Fibroblast of lung (primary cell): ENCODE data around the gene EFCAB8. TPM values are rescaled to one million over a fixed set of nuclear protein-coding genes. Genes with fewer than 3 reads are reported as not detected.

Source experiments
- DNase-seq, 2 donors: peaks; one replicate each; pipeline versions ENCODE4 v3.0.0 to v3.0.0-alpha.2; 2010; ENCODE audit warnings: low read depth in 2 of 2
- H2AFZ ChIP-seq: 2 replicates; pipeline ENCODE4 v1.5.1; 2012; ENCODE audit warnings: low read length, control low read depth, inconsistent platforms
- H3K27ac ChIP-seq: 2 replicates; pipeline ENCODE4 v1.5.1; 2011; ENCODE audit warnings: low read length, control low read depth; ENCODE audit not compliant: insufficient read depth
- H3K27me3 ChIP-seq: 2 replicates; pipeline ENCODE4 v1.5.1; 2011; ENCODE audit warnings: mild to moderate bottlenecking, low read length; ENCODE audit not compliant: control insufficient read depth, insufficient read depth
- H3K36me3 ChIP-seq: 2 replicates; pipeline ENCODE4 v1.5.1; 2011; ENCODE audit warnings: low read length; ENCODE audit not compliant: control insufficient read depth, insufficient read depth
- H3K4me1 ChIP-seq: 2 replicates; pipeline ENCODE4 v1.5.1; 2011; ENCODE audit warnings: low read length; ENCODE audit not compliant: control insufficient read depth, insufficient read depth; ENCODE audit errors: extremely low read depth
- H3K4me2 ChIP-seq: 2 replicates; pipeline ENCODE4 v1.5.1; 2011; ENCODE audit warnings: low read length, control low read depth; ENCODE audit not compliant: insufficient read depth; ENCODE audit errors: extremely low read depth
- H3K4me3 ChIP-seq, 4 experiments: fragments of 200-600 bp in 1 of 4; sonication (generic) in 1 of 4; replicated peaks in 1 of 4; 2 replicates each; pipeline ENCODE4 v1.5.1; 2011 to 2016; ENCODE audit warnings: low read length in 4 of 4, low read depth in 3 of 4, mild to moderate bottlenecking in 3 of 4, control low read depth in 2 of 4, inconsistent platforms in 1 of 4, mixed read lengths in 1 of 4; ENCODE audit not compliant: insufficient read depth in 1 of 4; ENCODE audit errors: control extremely low read depth in 1 of 4
- H3K79me2 ChIP-seq: 2 replicates; pipeline ENCODE4 v1.5.1; 2012; ENCODE audit warnings: mild to moderate bottlenecking, low read length, inconsistent platforms; ENCODE audit not compliant: control insufficient read depth, insufficient read depth
- H3K9ac ChIP-seq: 2 replicates; pipeline ENCODE4 v1.5.1; 2011; ENCODE audit warnings: mild to moderate bottlenecking, low read length, control low read depth; ENCODE audit not compliant: insufficient read depth
- H3K9me3 ChIP-seq: 2 replicates; pipeline ENCODE4 v1.5.1; 2012; ENCODE audit warnings: low read depth, low read length; ENCODE audit not compliant: control insufficient read depth, insufficient read depth
- H4K20me1 ChIP-seq: 2 replicates; pipeline ENCODE4 v1.5.1; 2011; ENCODE audit warnings: low read length; ENCODE audit not compliant: control insufficient read depth, insufficient read depth; ENCODE audit errors: extremely low read depth
- EZH2 ChIP-seq: IDR thresholded peaks from 2 replicates; pipeline ENCODE4 v1.5.1; 2012; ENCODE audit warnings: low read length, control low read depth, mild to moderate bottlenecking; ENCODE audit errors: missing control alignments
- polyA plus RNA-seq, 2 donors: library from polyadenylated mRNA; depleted of rRNA in 1 of 2; stranded (reverse) in 1 of 2; unstranded in 1 of 2; fragments of >200 nt; gene quantifications; 2 replicates each; pipeline ENCODE4 v1.2.1, GENCODE V29; 2011 to 2012; ENCODE audit warnings: missing spikeins in 1 of 2
- total RNA-seq: library from RNA; depleted of rRNA; stranded (reverse); fragments of >200 nt; gene quantifications from 2 replicates; pipeline ENCODE4 v1.2.1, GENCODE V29; 2014
- TF ChIP-seq, protein P1 (sequence below), 2 donors: IDR thresholded peaks in 1 of 2; conservative IDR thresholded peaks in 1 of 2; 1 replicate in 1 of 2; 2 replicates in 1 of 2; pipeline ENCODE4 v1.5.1; 2011 to 2012; ENCODE audit warnings: low read length in 2 of 2, control low read depth in 1 of 2, inconsistent platforms in 1 of 2, low read depth in 1 of 2, mild to moderate bottlenecking in 1 of 2

Gene EFCAB8
- total and polyA plus RNA-seq, 2 donors (not counting 1 experiment from before 2014, with no cell fraction given), result under 0.01 TPM; not detected in 1

GRCh38 chr20:32885185-32885584, 26.5 kb downstream of the EFCAB8 start:
- Histone ChIP-seq H3K27me3 (no peaks in the 10 kb centered on the region), H3K79me2 (no peaks in the 10 kb centered on the region), H3K4me1 (no peaks in the 10 kb centered on the region), H3K4me3 (no peak overlapping the region), H3K36me3 (no peaks in the 10 kb centered on the region), H4K20me1 (no peaks in the 10 kb centered on the region), H2AFZ (no peak overlapping the region), H3K27ac (no peak overlapping the region), H3K9ac (no peak overlapping the region), H3K9me3 (no peaks in the 10 kb centered on the region), H3K4me2 (no peak overlapping the region)
- DNase-seq, result no peak
- TF ChIP-seq EZH2, result no peak
- TF ChIP-seq, protein P1, sequence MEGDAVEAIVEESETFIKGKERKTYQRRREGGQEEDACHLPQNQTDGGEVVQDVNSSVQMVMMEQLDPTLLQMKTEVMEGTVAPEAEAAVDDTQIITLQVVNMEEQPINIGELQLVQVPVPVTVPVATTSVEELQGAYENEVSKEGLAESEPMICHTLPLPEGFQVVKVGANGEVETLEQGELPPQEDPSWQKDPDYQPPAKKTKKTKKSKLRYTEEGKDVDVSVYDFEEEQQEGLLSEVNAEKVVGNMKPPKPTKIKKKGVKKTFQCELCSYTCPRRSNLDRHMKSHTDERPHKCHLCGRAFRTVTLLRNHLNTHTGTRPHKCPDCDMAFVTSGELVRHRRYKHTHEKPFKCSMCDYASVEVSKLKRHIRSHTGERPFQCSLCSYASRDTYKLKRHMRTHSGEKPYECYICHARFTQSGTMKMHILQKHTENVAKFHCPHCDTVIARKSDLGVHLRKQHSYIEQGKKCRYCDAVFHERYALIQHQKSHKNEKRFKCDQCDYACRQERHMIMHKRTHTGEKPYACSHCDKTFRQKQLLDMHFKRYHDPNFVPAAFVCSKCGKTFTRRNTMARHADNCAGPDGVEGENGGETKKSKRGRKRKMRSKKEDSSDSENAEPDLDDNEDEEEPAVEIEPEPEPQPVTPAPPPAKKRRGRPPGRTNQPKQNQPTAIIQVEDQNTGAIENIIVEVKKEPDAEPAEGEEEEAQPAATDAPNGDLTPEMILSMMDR (conservative IDR thresholded peaks at IDR 0.05 in 1 of 2, IDR thresholded peaks at IDR 0.05 in 1 of 2; ENCODE audit: low read depth in 1 of 2, low read length in 2 of 2), result no peak

DNA sequence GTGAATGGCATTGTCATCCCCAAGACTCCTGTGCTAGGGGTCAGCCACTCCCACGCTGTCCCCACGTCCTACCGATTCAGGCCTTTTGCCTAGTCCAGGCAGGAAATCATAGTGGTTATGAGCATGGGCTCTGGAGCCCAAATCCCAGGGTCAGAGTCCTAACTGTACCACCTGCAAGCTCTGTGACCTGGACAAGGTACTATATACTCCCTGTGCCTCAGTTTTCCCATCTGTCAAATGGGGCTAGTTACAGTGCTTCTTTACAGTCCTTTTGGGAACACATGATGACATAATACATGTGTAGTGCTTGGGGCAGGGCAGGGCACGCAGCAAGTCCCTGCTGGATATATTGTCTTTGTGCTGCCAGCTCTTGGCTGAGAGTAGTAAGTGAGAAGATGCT, 27.2 kb downstream of the EFCAB8 start:
- no peak for TF ChIP-seq EZH2
- TF ChIP-seq, protein P1 (conservative IDR thresholded peaks at IDR 0.05 in 1 of 2, IDR thresholded peaks at IDR 0.05 in 1 of 2; ENCODE audit: low read depth in 1 of 2, low read length in 2 of 2), result no peak
- H3K4me3 ChIP-seq, result no peak overlapping the region
- no peaks in the 10 kb centered on the region for H3K27me3 ChIP-seq
- H3K79me2 ChIP-seq, result no peaks in the 10 kb centered on the region
- no peak overlapping the region for H3K4me2 ChIP-seq
- H3K9me3 ChIP-seq, result no peaks in the 10 kb centered on the region
- H2AFZ ChIP-seq, result no peak overlapping the region
- no peak for DNase-seq
- H3K4me1 ChIP-seq, result no peaks in the 10 kb centered on the region
- H3K36me3 ChIP-seq, result no peaks in the 10 kb centered on the region
- H3K9ac ChIP-seq, result no peak overlapping the region
- no peaks in the 10 kb centered on the region for H4K20me1 ChIP-seq
- no peak overlapping the region for H3K27ac ChIP-seq

- no peaks in the 10 kb centered on the region for H3K79me2 ChIP-seq
- no peak overlapping the region for H3K9ac ChIP-seq
- no peaks in the 10 kb centered on the region for H4K20me1 ChIP-seq
- H3K4me2 ChIP-seq, result no peak overlapping the region
- H3K27me3 ChIP-seq, result no peaks in the 10 kb centered on the region
- H3K36me3 ChIP-seq, result no peaks in the 10 kb centered on the region
- no peaks in the 10 kb centered on the region for H3K9me3 ChIP-seq
- TF ChIP-seq, protein P1 (conservative IDR thresholded peaks at IDR 0.05 in 1 of 2, IDR thresholded peaks at IDR 0.05 in 1 of 2; ENCODE audit: low read depth in 1 of 2, low read length in 2 of 2), result no peak
- TF ChIP-seq EZH2, result no peak
- no peak for DNase-seq
- H3K4me1 ChIP-seq, result no peaks in the 10 kb centered on the region
- H3K4me3 ChIP-seq, result no peak overlapping the region
- H3K27ac ChIP-seq, result no peak overlapping the region
- H2AFZ ChIP-seq, result no peak overlapping the region
These were observed 27.9 kb downstream of the EFCAB8 start for GRCh38 chr20:32886652-32887051.
